ENCODE measurements around the gene ALX3. TPM values are rescaled to one million over a fixed set of nuclear protein-coding genes. Genes with fewer than 3 reads are reported as not detected.

ALX3 gene
- total and polyA plus RNA-seq, 2 of the 4 experiments (the other 2 are of a cell fraction) = not detected

GRCh38 chr1:110107867-110108469, 37.5 kb upstream of the ALX3 start:
- POLR2A ChIA-PET (ENCODE audit: unreplicated experiment) = no interaction called here
- intact Hi-C loops (cut with micrococcal nuclease) = loop anchor here (2.0 to 5.0 kb wide), 2 partner anchors 21 to 331 kb away; no protein-coding TSS in a partner anchor
- Histone ChIP-seq H3K9me3 (ENCODE audit: control insufficient read depth, insufficient read depth, low read length) (no peaks in the 10 kb centered on the region), H2AK9ac (replicated peaks; ENCODE audit: low read depth, low read length, poor library complexity) (no peak overlapping the region), H3K4me1 (ENCODE audit: control insufficient read depth, insufficient read depth, low read length) (no peaks in the 10 kb centered on the region), H3K79me1 (ENCODE audit: low read depth in 1 of 2, low read length in 2 of 2) (no peaks in the 10 kb centered on the region), H3K14ac (replicated peaks; ENCODE audit: low read depth, low read length) (no peak overlapping the region), H4K8ac (ENCODE audit: low read depth in 2 of 2, low read length in 2 of 2) (no peak overlapping the region), H3K9me1 (ENCODE audit: insufficient read depth, low read length) (no peaks in the 10 kb centered on the region), H2BK5ac (ENCODE audit: low read depth, low read length, poor library complexity, severe bottlenecking) (no peak overlapping the region), H3K9ac (ENCODE audit: low read depth, low read length) (no peak overlapping the region), H3K4me2 (ENCODE audit: low read depth, low read length) (no peak overlapping the region), H2BK15ac (ENCODE audit: low read depth, low read length) (no peak overlapping the region), H2BK20ac (ENCODE audit: low read depth, low read length) (no peak overlapping the region), H4K20me1 (ENCODE audit: insufficient read depth, low read length) (no peaks in the 10 kb centered on the region), H2BK120ac (ENCODE audit: low read depth, low read length) (no peak overlapping the region), H3K23ac (ENCODE audit: low read depth, low read length) (no peak overlapping the region), H3K27me3 (ENCODE audit: control insufficient read depth, insufficient read depth, low read length) (peaks cover 56% of the 10 kb centered on the region), H4K91ac (ENCODE audit: insufficient read depth, low read depth, low read length) (no peak overlapping the region), H2AFZ (replicated peaks; ENCODE audit: low read length, poor library complexity) (no peak overlapping the region), H3K18ac (ENCODE audit: low read depth, low read length) (no peak overlapping the region), H3K56ac (ENCODE audit: extremely low read depth, insufficient read depth, low read length) (no peak overlapping the region), H4K5ac (ENCODE audit: low read depth, low read length) (no peak overlapping the region), H3K4ac (ENCODE audit: low read depth, low read length) (no peak overlapping the region), H2AK5ac (ENCODE audit: low read depth, low read length) (no peak overlapping the region), H3K27ac (ENCODE audit: insufficient read depth, low read length) (no peak overlapping the region), H3K4me3 (ENCODE audit: insufficient read depth, low read depth, low read length) (no peak overlapping the region), H3K36me3 (ENCODE audit: control insufficient read depth, insufficient read depth, low read length) (no peaks in the 10 kb centered on the region)
- in situ Hi-C loops (cut with MboI; ENCODE audit: low sequenced_read_pairs) = loop anchor here (5.0 kb wide), 1 partner anchor 56 kb away; no protein-coding TSS in a partner anchor
- 36% methylated on average over 3 of the region's 7 CpGs; no CpG with 5 or more reads in 1 of the 2 experiments for WGBS, 2 experiments (ENCODE audit: extremely low coverage in 2 of 2, insufficient read length in 1 of 2)
- dilution Hi-C loops (cut with HindIII; ENCODE audit: low sequenced_read_pairs, unreplicated experiment) = no loop called here
- CTCF ChIA-PET = no interaction called here
- no peak for DNase-seq
- ATAC-seq (ENCODE audit: low read depth) = no peak
- BruUV-seq (replicated peaks) = no TSS peak
- no peak for TF ChIP-seq CTCF (conservative IDR thresholded peaks at IDR 0.05; ENCODE audit: low read depth, low read length)
- no peak for TF ChIP-seq BHLHE40 (IDR thresholded peaks at IDR 0.05; ENCODE audit: low read depth, low read length)
- TF ChIP-seq CEBPB (IDR thresholded peaks at IDR 0.05; ENCODE audit: low read depth, low read length) = peak; percentile 30
- TF ChIP-seq RAD21 (IDR thresholded peaks at IDR 0.05; ENCODE audit: low read length) = no peak
- no peak for TF ChIP-seq MAZ (IDR thresholded peaks at IDR 0.05; ENCODE audit: borderline replicate concordance, low read depth, low read length)
- TF ChIP-seq FOS (IDR thresholded peaks at IDR 0.05; ENCODE audit: low read depth, low read length) = no peak
